ENCODE results near the gene WDR31. TPM values are rescaled to one million over a fixed set of nuclear protein-coding genes. Genes with fewer than 3 reads are reported as not detected.

The WDR31 gene
- polyA plus RNA-seq, 3 donors, result 0.05 to 0.11 TPM; not detected in 1

- intact Hi-C loops (cut with micrococcal nuclease), result loop anchor here (5.0 kb wide), 3 partner anchors 133 to 378 kb away; partner anchors contain the start of genes C9orf43 (in 1 of the 2) and POLE3 (in 1 of the 2)
- Histone ChIP-seq H3K4me1 (ENCODE audit: control insufficient read depth in 1 of 2, insufficient read depth in 2 of 2, low read length in 2 of 2) (peaks cover 13 to 20% of the 10 kb centered on the region in 2 donors), H3K9me3 (replicated peaks in 1 of 2; ENCODE audit: control insufficient read depth in 1 of 2, insufficient read depth in 1 of 2, low read length in 2 of 2) (no peaks in the 10 kb centered on the region), H3K79me2 (ENCODE audit: insufficient read depth, low read length) (peaks cover 50% of the 10 kb centered on the region), H4K20me1 (ENCODE audit: insufficient read depth, low read length) (peaks cover 6% of the 10 kb centered on the region), H3K4me3 (replicated peaks in 1 of 3; ENCODE audit: low read depth in 2 of 3, low read length in 3 of 3) (no peak overlapping the region), H3K27me3 (ENCODE audit: control insufficient read depth in 2 of 2, insufficient read depth in 2 of 2, low read length in 2 of 2) (no peaks in the 10 kb centered on the region), H3K27ac (ENCODE audit: low read depth in 1 of 2, low read length in 2 of 2) (no peak overlapping the region), H3K4me2 (replicated peaks; ENCODE audit: extremely low read depth, low read length, poor library complexity, severe bottlenecking) (no peak overlapping the region), H3K36me3 (replicated peaks in 1 of 2; ENCODE audit: control insufficient read depth in 1 of 2, insufficient read depth in 2 of 2, low read length in 2 of 2) (peaks cover 56 to 63% of the 10 kb centered on the region in 2 donors), H3K9ac (ENCODE audit: insufficient read depth, low read length, poor library complexity, severe bottlenecking) (no peak overlapping the region), H2AFZ (ENCODE audit: insufficient read depth, low read depth, low read length, poor library complexity, severe bottlenecking) (no peak overlapping the region)
- no peaks in the 10 kb centered on the region for H3K9me3 Mint-ChIP-seq
- 70% methylated on average over 2 of the region's 4 CpGs for WGBS (ENCODE audit: insufficient coverage)
- peaks cover 7% of the 10 kb centered on the region for H3K4me1 Mint-ChIP-seq
- no peaks in the 10 kb centered on the region for H3K27me3 Mint-ChIP-seq (ENCODE audit: low read depth in 3 of 3)
- no peak for DNase-seq
- TF ChIP-seq CTCF (IDR thresholded peaks at IDR 0.05), result no peak
- peaks cover 57 to 61% of the 10 kb centered on the region in 2 donors for H3K36me3 Mint-ChIP-seq
- H3K27ac Mint-ChIP-seq, result peak overlapping the region in 5 of 7 donors; percentile 12 to 65 (median 24)
- H3K4me3 Mint-ChIP-seq, result no peak overlapping the region
These were observed 61.2 kb downstream of the WDR31 start for GRCh38 chr9:113278840-113279239.

- peaks cover 56% of the 10 kb centered on the region for H3K79me2 ChIP-seq (ENCODE audit: insufficient read depth, low read length)
- no peak for TF ChIP-seq CTCF (IDR thresholded peaks at IDR 0.05)
- intact Hi-C loops (cut with micrococcal nuclease), result loop anchor here (2.0 to 5.0 kb wide), 5 partner anchors 55 to 382 kb away; partner anchors contain the start of genes C9orf43 (in 1 of the 2), FKBP15 (in 1 of the 2), POLE3 (in 1 of the 2) and SLC31A1 (in 1 of the 2)
- H3K4me1 ChIP-seq (ENCODE audit: control insufficient read depth in 1 of 2, insufficient read depth in 2 of 2, low read length in 2 of 2), result peaks cover 13 to 20% of the 10 kb centered on the region in 2 donors
- H2AFZ ChIP-seq (ENCODE audit: insufficient read depth, low read depth, low read length, poor library complexity, severe bottlenecking), result peak within 1 kb of the TSS; percentile 87
- no peaks in the 10 kb centered on the region for H3K9me3 ChIP-seq (replicated peaks in 1 of 2; ENCODE audit: control insufficient read depth in 1 of 2, insufficient read depth in 1 of 2, low read length in 2 of 2)
- H3K36me3 ChIP-seq (replicated peaks in 1 of 2; ENCODE audit: control insufficient read depth in 1 of 2, insufficient read depth in 2 of 2, low read length in 2 of 2), result peaks cover 52 to 62% of the 10 kb centered on the region in 2 donors
- H3K9ac ChIP-seq (ENCODE audit: insufficient read depth, low read length, poor library complexity, severe bottlenecking), result peak within 1 kb of the TSS; percentile 95
- no peaks in the 10 kb centered on the region for H3K27me3 ChIP-seq (ENCODE audit: control insufficient read depth in 2 of 2, insufficient read depth in 2 of 2, low read length in 2 of 2)
- H3K4me3 Mint-ChIP-seq, result no peak within 1 kb of the TSS
- peak within 1 kb of the TSS; percentile 84 to 87 (median 86) for H3K4me3 ChIP-seq (replicated peaks in 1 of 3; ENCODE audit: low read depth in 2 of 3, low read length in 3 of 3)
- peaks cover 7% of the 10 kb centered on the region for H3K4me1 Mint-ChIP-seq
- H3K36me3 Mint-ChIP-seq, result peaks cover 51 to 57% of the 10 kb centered on the region in 2 donors
- WGBS (ENCODE audit: insufficient coverage), result under 1% methylated on average over 46 of the region's 63 CpGs
- H3K27ac ChIP-seq (ENCODE audit: low read depth in 1 of 2, low read length in 2 of 2), result peak within 1 kb of the TSS; percentile 91 to 98
- H3K27me3 Mint-ChIP-seq (ENCODE audit: low read depth in 3 of 3), result no peaks in the 10 kb centered on the region
- H3K9me3 Mint-ChIP-seq, result no peaks in the 10 kb centered on the region
- peak; percentile 93 to 96 (median 94) for DNase-seq
- H3K4me2 ChIP-seq (replicated peaks; ENCODE audit: extremely low read depth, low read length, poor library complexity, severe bottlenecking), result peak within 1 kb of the TSS; percentile 85
- no peak within 1 kb of the TSS for H3K27ac Mint-ChIP-seq
- H4K20me1 ChIP-seq (ENCODE audit: insufficient read depth, low read length), result peaks cover 10% of the 10 kb centered on the region
These were observed 64.6 kb downstream of the WDR31 start, which contains the start of the genes CDC26 and PRPF4 for GRCh38 chr9:113275157-113276131. TSS of gene CDC26 (minus strand) at chr9:113275572. CDS start at chr9:113272507, 3,065 bp downstream. TSS of gene PRPF4 (plus strand) at chr9:113275658. CDS start at chr9:113275744, 86 bp downstream.

Data from CD14-positive monocyte (primary cell).